Naive thymus-derived CD8-positive, alpha-beta T cell (primary cell): Measurements from ENCODE around the gene SURF1. TPM values are rescaled to one million over a fixed set of nuclear protein-coding genes. Genes with fewer than 3 reads are reported as not detected.

Experiments used
- ATAC-seq, 2 donors: fragments of 150-1000 bp; cut with Tn5 transposase in 1 of 2; sonication (Bioruptor Pico), chemical (Tn5 transposase) in 1 of 2; 1 replicate in 1 of 2; 2 replicates in 1 of 2; pipeline ENCODE4 v1.10.0; 2021; ENCODE audit warnings: mild to moderate bottlenecking in 2 of 2, moderate library complexity in 2 of 2
- POLR2A ChIA-PET: fragments of 350-600 bp; sonication (Branson Sonifier 250); formaldehyde crosslinking; loops from one replicate; lab custom pipeline; 2021; ENCODE audit warnings: antibody characterized with exemption; lab: Charles Lee
- DNase-seq, 10 donors: peaks; one replicate each; pipeline versions ENCODE4 v3.0.0 to v3.0.0-alpha.2; 2020 to 2022
- H3K27ac Mint-ChIP-seq, 10 donors: one replicate each; pipeline ENCODE4 v1.8.0; 2020 to 2022; ENCODE audit warnings: mild to moderate bottlenecking in 10 of 10, mixed read lengths in 10 of 10, moderate library complexity in 4 of 10, inconsistent platforms in 1 of 10
- H3K27me3 Mint-ChIP-seq, 5 donors: one replicate each; pipeline ENCODE4 v1.8.0; 2021 to 2022; ENCODE audit warnings: mixed read lengths in 5 of 5
- H3K36me3 Mint-ChIP-seq, 3 donors: one replicate each; pipeline ENCODE4 v1.8.0; 2020 to 2022; ENCODE audit warnings: mixed read lengths in 3 of 3, mild to moderate bottlenecking in 2 of 3, inconsistent platforms in 1 of 3
- H3K4me1 Mint-ChIP-seq, 4 donors: one replicate each; pipeline ENCODE4 v1.8.0; 2021 to 2022; ENCODE audit warnings: mixed read lengths in 4 of 4
- H3K4me3 Mint-ChIP-seq, 10 donors: one replicate each; pipeline ENCODE4 v1.8.0; 2020 to 2022; ENCODE audit warnings: mild to moderate bottlenecking in 10 of 10, mixed read lengths in 10 of 10, moderate library complexity in 6 of 10, inconsistent platforms in 1 of 10
- H3K9me3 Mint-ChIP-seq, 9 donors: one replicate each; pipeline ENCODE4 v1.8.0; 2020 to 2022; ENCODE audit warnings: mixed read lengths in 9 of 9, mild to moderate bottlenecking in 3 of 9, inconsistent platforms in 1 of 9, moderate library complexity in 1 of 9
- polyA plus RNA-seq, 3 donors: library from polyadenylated mRNA; unstranded; fragments of 300-500 nt; fragmentation: Illumina TruSeq; gene quantifications; one replicate each; pipeline ENCODE4 v1.2.3, GENCODE V29; 2021
- total RNA-seq, 8 experiments: library from RNA in 2 of 8; stranded (reverse) in 2 of 8; gene quantifications; one replicate each; pipeline ENCODE4 v1.2.3 and lab custom pipeline; 2021 to 2026

SURF1 gene
- total and polyA plus RNA-seq, 5 experiments from 2014 or later: 58.7 to 119 (median 90.6) TPM

DNA sequence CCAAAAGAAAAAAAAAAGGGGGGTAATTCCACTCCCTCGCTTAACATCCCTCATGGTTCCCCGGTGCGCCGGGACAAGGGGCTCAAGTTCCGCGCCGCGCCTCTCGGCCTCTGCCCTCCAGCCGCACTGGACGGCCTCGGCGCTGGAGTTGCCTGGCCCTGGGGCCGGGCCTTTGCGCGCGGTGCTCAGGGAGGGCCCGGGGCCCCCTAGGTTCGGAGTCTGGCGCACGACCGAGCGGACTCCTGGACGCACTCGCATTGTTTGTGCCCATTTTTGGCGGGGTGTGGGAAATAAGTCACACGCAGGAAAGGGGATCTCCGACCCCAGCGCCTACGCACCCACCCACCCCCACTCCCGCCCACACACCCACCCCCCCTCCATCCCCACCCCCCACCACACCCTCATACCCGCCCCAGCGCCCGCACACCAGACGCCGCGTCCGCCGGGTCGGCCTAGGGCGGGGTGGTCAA, 8.7 kb downstream of the SURF1 start:
- Mint-ChIP-seq H3K4me3 (peak overlapping the region; percentile 97 to 100 (median 99)), H3K27me3 (no peaks in the 10 kb centered on the region), H3K27ac (peak overlapping the region; percentile 86 to 99 (median 98)), H3K9me3 (no peaks in the 10 kb centered on the region), H3K36me3 (peaks cover 0 to 65% (median 21%) of the 10 kb centered on the region in 3 donors), H3K4me1 (peaks cover 16 to 46% (median 42%) of the 10 kb centered on the region in 4 donors)
- DNase-seq (peak in 6 of 10 donors; percentile 31 to 61 (median 45)), ATAC-seq (peak; percentile 53 to 60)
- POLR2A ChIA-PET: interaction anchor here (0.6 to 7.4 kb wide), 14 partner anchors 8 to 677 kb away, joined by 3 to 106 read pairs (median 4); partner anchors contain the start of genes BRD3OS, GTF3C5, SLC2A6 and STKLD1

DNA sequence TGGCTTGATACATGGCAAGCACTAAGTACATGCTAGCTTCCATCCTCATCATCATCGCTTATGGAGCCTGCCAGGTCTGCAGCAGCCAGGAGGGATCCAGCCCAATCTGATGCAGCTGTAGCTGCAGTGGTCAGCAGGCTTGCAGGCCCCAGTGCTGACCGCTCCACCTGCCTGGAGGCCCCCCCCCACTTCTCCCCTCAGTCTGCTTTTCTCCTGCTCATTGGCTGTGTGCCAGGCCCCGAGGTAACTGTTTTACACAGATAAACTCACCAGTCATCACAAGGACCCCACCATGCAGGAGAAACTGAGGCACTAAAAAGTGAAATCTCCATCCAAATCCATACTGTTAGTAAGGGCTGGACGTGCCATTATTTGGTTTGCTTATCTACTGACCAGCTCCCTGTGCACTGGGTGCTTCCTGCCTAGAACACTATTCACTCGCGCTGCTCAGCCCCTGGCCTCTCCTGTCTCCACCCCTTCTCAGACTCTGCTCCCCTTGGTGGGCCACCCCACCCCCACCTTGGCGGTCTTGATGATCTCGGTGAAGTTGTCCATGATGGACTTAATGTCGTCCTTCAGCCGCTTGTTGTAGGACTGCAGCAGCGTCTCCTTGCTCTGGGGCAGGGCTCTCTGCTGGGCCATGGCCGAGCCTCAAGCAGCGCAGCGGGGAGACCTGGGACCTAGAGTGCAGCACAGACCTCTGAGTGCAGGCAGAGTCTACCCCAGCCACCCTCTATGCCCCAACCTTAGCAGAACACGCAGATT, 10.1 kb downstream of the SURF1 start:
- Mint-ChIP-seq H3K4me3 (peak overlapping the region; percentile 85 to 100 (median 93)), H3K36me3 (peaks cover 0 to 61% (median 15%) of the 10 kb centered on the region in 3 donors), H3K27ac (peak overlapping the region; percentile 54 to 99 (median 84)), H3K9me3 (no peaks in the 10 kb centered on the region), H3K27me3 (no peaks in the 10 kb centered on the region), H3K4me1 (peaks cover 16 to 57% (median 49%) of the 10 kb centered on the region in 4 donors)
- DNase-seq (no peak), ATAC-seq (no peak)
- POLR2A ChIA-PET: interaction anchor here (1.1 to 7.4 kb wide), 4 partner anchors 8 to 163 kb away, joined by 3 to 106 read pairs (median 20); partner anchors contain the start of genes STKLD1, SURF1, SURF2 and SURF4

DNA sequence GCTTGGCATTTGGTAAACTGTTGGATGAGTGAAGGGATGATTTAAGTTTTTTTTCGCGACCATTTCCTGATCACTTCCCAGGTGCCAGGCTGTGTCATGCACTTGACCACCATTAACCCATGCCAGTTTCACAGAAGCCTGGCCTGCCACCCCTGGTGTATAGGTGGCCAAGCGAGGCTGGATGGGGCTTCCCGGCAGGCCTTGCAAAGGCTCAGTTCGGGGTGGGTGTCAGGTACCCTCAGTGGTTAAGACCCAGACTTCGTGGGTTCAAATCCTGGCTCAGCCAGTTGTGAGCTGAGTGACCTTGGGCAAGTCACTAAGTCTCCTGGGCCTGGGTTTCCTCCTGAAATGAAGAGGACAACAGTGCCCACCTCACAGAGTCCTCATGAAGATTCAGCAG, 10.7 kb downstream of the SURF1 start:
- Mint-ChIP-seq H3K9me3 (no peaks in the 10 kb centered on the region), H3K4me1 (peaks cover 17 to 63% (median 54%) of the 10 kb centered on the region in 4 donors), H3K27me3 (no peaks in the 10 kb centered on the region), H3K4me3 (peak overlapping the region in 4 of 10 donors; percentile 38 to 100 (median 95)), H3K36me3 (peaks cover 0 to 60% (median 12%) of the 10 kb centered on the region in 3 donors), H3K27ac (no peak overlapping the region)
- ATAC-seq (no peak), DNase-seq (no peak)
- POLR2A ChIA-PET: interaction anchor here (1.4 to 7.4 kb wide), 2 partner anchors 9 to 28 kb away, joined by 3 to 106 read pairs; partner anchors contain the start of genes STKLD1 and SURF4

DNA sequence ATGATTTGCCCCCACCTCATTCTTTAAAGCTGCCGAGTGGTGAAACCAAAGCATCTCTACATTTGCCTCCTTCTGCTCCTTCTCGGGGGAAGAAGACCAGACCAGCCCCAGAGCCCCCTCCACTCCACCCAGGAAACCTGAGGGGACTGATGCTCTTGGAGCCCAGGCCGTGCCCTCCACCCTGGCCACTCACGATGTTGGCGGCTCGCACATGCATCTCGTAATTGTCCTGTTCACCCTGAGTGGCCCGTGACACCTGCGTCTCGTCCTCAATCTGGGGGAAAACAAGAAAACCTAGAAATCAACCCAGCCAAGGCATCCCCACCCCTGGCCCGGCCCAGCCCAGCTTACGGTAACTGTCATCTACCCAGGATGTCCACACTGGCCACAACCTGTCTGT, 11.3 kb downstream of the SURF1 start:
- peaks cover 24 to 66% (median 56%) of the 10 kb centered on the region in 4 donors for H3K4me1 Mint-ChIP-seq
- H3K36me3 Mint-ChIP-seq: peaks cover 0 to 57% (median 6%) of the 10 kb centered on the region in 3 donors
- no peaks in the 10 kb centered on the region for H3K9me3 Mint-ChIP-seq
- POLR2A ChIA-PET: no interaction called here
- ATAC-seq: no peak
- peak overlapping the region in 1 of 10 donors; percentile 29 for H3K4me3 Mint-ChIP-seq
- no peaks in the 10 kb centered on the region for H3K27me3 Mint-ChIP-seq
- DNase-seq: no peak
- peak overlapping the region in 1 of 10 donors; percentile 18 for H3K27ac Mint-ChIP-seq

DNA sequence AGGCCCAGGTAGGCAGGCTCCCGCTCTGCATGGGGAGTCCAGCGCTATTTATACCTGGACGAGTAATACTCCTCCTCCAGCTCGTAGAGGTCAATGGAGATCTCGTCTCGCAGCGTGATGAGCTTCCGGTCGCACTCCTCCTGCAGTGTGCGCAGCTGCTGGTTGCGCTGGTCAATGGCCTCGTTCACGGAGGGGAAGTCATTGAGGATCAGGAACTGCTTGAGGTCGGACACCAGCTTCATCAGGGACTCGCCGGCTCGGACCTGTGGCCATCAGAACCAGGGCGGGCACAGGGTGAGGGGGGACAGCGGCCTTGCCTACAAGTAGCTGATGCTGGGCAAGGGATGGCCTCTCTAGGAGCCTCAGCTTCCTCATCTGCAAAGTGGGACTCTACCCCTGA, 12.2 kb downstream of the SURF1 start:
- ATAC-seq (no peak), DNase-seq (no peak)
- POLR2A ChIA-PET: interaction anchor here (0.9 kb wide), 1 partner anchor 9 kb away, joined by 3 read pairs; no protein-coding TSS in a partner anchor
- H3K27ac Mint-ChIP-seq: no peak overlapping the region
- H3K4me3 Mint-ChIP-seq: peak overlapping the region in 1 of 10 donors; percentile 22
- no peaks in the 10 kb centered on the region for H3K9me3 Mint-ChIP-seq
- peaks cover 29 to 67% (median 56%) of the 10 kb centered on the region in 4 donors for H3K4me1 Mint-ChIP-seq
- no peaks in the 10 kb centered on the region for H3K27me3 Mint-ChIP-seq
- peaks cover 0 to 55% (median 8%) of the 10 kb centered on the region in 3 donors for H3K36me3 Mint-ChIP-seq

DNA sequence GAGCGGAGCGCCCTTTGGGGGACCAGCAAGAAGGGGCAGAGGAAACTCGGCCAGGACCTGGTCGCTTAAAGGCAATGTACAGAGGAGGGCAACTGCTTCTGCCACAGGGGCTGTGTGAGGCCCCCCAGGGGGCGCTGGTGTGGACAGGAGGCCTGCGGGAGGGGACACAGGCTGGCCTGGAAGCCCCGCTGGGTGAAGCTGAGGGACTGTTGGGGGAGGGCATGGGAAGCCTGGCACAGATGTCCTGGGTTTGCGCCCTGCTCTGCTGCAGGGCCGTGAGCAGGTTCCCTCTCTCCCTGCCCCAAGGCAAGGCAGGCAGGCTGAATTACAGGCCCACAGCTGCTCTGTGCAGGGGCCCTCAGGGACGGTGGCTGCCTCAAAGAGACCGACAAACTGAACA, 13.7 kb downstream of the SURF1 start:
- DNase-seq (no peak), ATAC-seq (no peak)
- Mint-ChIP-seq H3K27ac (peak overlapping the region in 1 of 10 donors; percentile 22), H3K9me3 (no peaks in the 10 kb centered on the region), H3K27me3 (no peaks in the 10 kb centered on the region), H3K4me3 (no peak overlapping the region), H3K36me3 (peaks cover 0 to 48% (median 5%) of the 10 kb centered on the region in 3 donors), H3K4me1 (peaks cover 24 to 64% (median 50%) of the 10 kb centered on the region in 4 donors)
- POLR2A ChIA-PET: interaction anchor here (1.0 kb wide), 1 partner anchor 13 kb away, joined by 3 read pairs; no protein-coding TSS in a partner anchor

DNA sequence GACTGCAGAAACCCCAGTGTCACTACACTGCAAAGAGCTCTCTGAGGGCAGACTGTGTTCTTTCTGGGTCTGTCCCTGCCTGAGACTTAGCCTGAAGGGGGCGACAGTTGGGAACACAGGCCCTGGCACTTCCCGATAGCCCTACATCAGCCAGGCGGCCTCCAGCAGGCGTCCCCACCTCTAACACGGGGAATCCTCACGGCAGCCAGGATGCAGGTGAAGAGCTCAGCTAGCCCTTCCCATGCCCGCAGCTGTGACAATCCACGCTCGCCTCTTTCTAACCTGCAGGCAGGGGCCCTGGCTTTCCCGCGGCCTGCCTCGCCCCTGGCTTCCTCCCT, 14.2 kb downstream of the SURF1 start:
- DNase-seq: no peak
- Mint-ChIP-seq H3K4me3 (peak overlapping the region in 2 of 10 donors; percentile 39 to 63), H3K9me3 (no peaks in the 10 kb centered on the region), H3K36me3 (peaks cover 0 to 48% (median 5%) of the 10 kb centered on the region in 3 donors), H3K4me1 (peaks cover 21 to 64% (median 48%) of the 10 kb centered on the region in 4 donors), H3K27me3 (no peaks in the 10 kb centered on the region), H3K27ac (peak overlapping the region in 2 of 10 donors; percentile 22 to 56)
- POLR2A ChIA-PET: no interaction called here
- ATAC-seq: no peak

DNA sequence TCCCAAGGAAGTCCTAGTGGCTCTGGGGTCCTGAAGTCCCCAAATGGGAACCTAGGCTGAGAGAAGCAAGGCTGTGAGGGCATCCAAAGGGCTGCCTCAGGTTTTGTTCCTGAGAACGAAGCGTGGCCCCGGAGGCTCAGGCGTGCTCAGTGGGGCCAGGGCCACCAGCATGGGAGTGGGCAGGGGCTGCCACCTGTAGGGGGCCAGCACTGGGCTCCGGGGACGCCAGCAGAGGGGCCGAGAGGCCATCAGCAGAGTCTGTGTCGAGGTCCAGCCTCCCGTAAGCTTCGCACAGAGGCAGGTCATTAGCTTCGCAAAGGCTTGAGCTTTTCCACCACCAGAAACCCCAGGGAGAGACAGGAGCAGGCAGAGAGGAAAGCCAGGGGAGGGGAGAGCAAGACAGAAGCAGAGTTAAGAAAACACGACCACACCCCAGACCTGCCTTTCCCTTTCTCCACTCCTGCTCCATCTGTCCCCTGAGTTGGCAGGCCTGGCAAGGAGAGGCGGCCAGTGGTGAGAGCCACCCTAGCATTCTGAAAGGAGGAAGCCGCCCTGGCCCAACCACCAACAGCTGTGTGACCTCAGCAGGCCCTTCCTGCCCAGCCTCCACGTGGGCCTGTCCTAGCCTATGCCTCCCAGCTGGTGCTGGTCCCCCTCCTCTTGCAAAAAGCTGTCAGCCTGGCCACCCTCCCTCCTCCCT, 14.8 kb downstream of the SURF1 start:
- H3K27me3 Mint-ChIP-seq: no peaks in the 10 kb centered on the region
- no peaks in the 10 kb centered on the region for H3K9me3 Mint-ChIP-seq
- peaks cover 19 to 64% (median 45%) of the 10 kb centered on the region in 4 donors for H3K4me1 Mint-ChIP-seq
- DNase-seq (no peak), ATAC-seq (no peak)
- peak overlapping the region in 5 of 10 donors; percentile 22 to 88 (median 83) for H3K27ac Mint-ChIP-seq
- H3K36me3 Mint-ChIP-seq: peaks cover 0 to 48% (median 5%) of the 10 kb centered on the region in 3 donors
- peak overlapping the region in 2 of 10 donors; percentile 63 to 72 for H3K4me3 Mint-ChIP-seq
- POLR2A ChIA-PET: no interaction called here

DNA sequence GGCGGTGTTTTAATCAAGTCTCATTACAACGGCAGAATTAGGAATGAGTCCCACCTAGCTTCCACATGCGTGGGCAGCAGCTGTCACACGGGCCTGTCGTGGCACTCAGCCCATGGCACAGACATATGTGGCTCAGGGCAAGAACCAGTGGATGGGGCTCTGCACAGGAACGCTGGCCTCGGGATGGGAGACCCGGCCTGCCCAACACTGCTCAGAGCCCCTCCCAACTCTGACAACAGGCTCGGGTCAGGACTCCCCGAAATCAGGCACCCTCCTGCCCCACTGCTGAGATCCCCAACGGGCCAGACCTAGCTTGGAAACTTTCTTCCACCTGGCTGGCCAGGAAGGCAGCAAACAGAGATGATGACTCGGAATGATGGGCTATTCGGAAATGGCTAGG, 15.4 kb downstream of the SURF1 start:
- DNase-seq (no peak), ATAC-seq (no peak)
- H3K9me3 Mint-ChIP-seq: no peaks in the 10 kb centered on the region
- H3K27me3 Mint-ChIP-seq: no peaks in the 10 kb centered on the region
- peaks cover 0 to 47% (median 5%) of the 10 kb centered on the region in 3 donors for H3K36me3 Mint-ChIP-seq
- peak overlapping the region in 5 of 10 donors; percentile 4 to 72 (median 63) for H3K4me3 Mint-ChIP-seq
- peaks cover 20 to 63% (median 45%) of the 10 kb centered on the region in 4 donors for H3K4me1 Mint-ChIP-seq
- H3K27ac Mint-ChIP-seq: peak overlapping the region; percentile 67 to 93 (median 84)
- POLR2A ChIA-PET: interaction anchor here (1.3 to 2.1 kb wide), 2 partner anchors 34 to 310 kb away, joined by 5 to 6 read pairs; partner anchors contain the start of gene GTF3C5

DNA sequence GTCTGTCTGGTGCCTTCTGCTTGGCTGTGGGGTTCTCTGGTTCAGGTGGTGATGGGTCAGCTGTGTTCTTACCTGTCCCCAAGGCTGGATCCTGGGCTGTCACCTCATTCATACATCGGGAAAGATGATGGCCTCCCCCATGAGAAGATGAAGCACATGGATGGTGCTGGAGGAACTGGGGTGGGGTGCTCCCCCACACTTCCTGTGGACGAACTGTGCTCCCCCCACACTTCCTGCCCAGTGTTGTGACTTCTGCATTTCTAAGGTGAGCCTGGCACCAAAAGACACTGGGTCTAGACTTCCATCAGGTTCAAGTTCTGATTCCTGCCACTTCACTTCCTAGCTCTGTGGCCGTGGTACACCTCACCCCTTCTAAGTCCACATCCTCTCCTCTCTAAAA, 16.0 kb downstream of the SURF1 start:
- peaks cover 0 to 49% (median 5%) of the 10 kb centered on the region in 3 donors for H3K36me3 Mint-ChIP-seq

DNA sequence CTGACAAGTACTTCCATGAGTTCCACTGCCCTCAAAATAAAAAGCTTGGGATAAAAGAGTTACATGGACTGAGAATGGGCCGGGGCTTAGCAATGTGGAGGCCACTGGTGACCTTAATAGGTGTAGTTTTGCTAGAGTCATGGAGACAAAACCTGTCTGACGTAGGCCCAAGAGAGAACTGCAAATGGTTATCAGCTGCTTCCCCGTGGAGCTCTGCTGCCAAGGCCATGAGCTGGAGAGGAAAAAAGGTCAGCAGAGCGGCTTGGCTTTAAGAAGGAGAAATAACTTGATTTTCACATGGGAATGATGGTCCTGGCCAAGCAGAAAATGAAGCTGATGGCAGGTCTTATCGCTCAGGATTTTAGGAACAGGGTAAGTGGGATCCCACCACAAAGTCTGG, 16.6 kb downstream of the SURF1 start:
- Mint-ChIP-seq H3K27me3 (no peaks in the 10 kb centered on the region), H3K4me1 (peaks cover 22 to 72% (median 52%) of the 10 kb centered on the region in 4 donors), H3K4me3 (peak overlapping the region in 4 of 10 donors; percentile 29 to 57 (median 33)), H3K36me3 (peaks cover 0 to 45% (median 5%) of the 10 kb centered on the region in 3 donors), H3K27ac (peak overlapping the region in 8 of 10 donors; percentile 20 to 88 (median 74)), H3K9me3 (no peaks in the 10 kb centered on the region)
- DNase-seq (no peak), ATAC-seq (no peak)
- POLR2A ChIA-PET: interaction anchor here (0.6 to 2.1 kb wide), 5 partner anchors 9 to 1014 kb away, joined by 5 to 11 read pairs (median 6); partner anchors contain the start of genes GTF3C5, MED22, RPL7A and SURF1

More for the DNA sequence above, 16.0 kb downstream of the SURF1 start:
- H3K4me3 Mint-ChIP-seq: peak overlapping the region in 5 of 10 donors; percentile 30 to 72 (median 63)
- H3K9me3 Mint-ChIP-seq: no peaks in the 10 kb centered on the region
- ATAC-seq (no peak), DNase-seq (no peak)
- peak overlapping the region; percentile 67 to 93 (median 84) for H3K27ac Mint-ChIP-seq
- peaks cover 22 to 66% (median 49%) of the 10 kb centered on the region in 4 donors for H3K4me1 Mint-ChIP-seq
- H3K27me3 Mint-ChIP-seq: no peaks in the 10 kb centered on the region
- POLR2A ChIA-PET: interaction anchor here (1.3 to 2.1 kb wide), 4 partner anchors 9 to 310 kb away, joined by 5 to 11 read pairs (median 8); partner anchors contain the start of genes GTF3C5, MED22, RPL7A and SURF1
